NB4 (cell line): ENCODE results near the gene MAPK4.

ENCODE experiments used
- CTCF ChIP-seq: IDR thresholded peaks from one replicate; pipeline ENCODE4 v1.5.1; 2012; ENCODE audit warnings: low read depth, low read length
- POLR2A ChIP-seq: IDR thresholded peaks from 2 replicates; pipeline ENCODE4 v1.6.1; 2011; ENCODE audit warnings: mild to moderate bottlenecking; ENCODE audit not compliant: insufficient read length; ENCODE audit errors: extremely low read depth

GRCh38 chr18:50622320-50622719 is 62.4 kb downstream of the MAPK4 start:
- TF ChIP-seq POLR2A (no peak), CTCF (no peak)
